T-cell (primary cell): Measurements from ENCODE around the gene CD300LB. TPM values are rescaled to one million over a fixed set of nuclear protein-coding genes. Genes with fewer than 3 reads are reported as not detected.

Experiments
- ATAC-seq, 4 experiments: fragments of 200-7000 bp in 3 of 4; fragments of 150-1000 bp in 1 of 4; cut with Tn5 transposase; replicated peaks in 1 of 4; 1 replicate in 3 of 4; 2 replicates in 1 of 4; pipeline ENCODE4 v1.10.0; 2021; ENCODE audit warnings: moderate library complexity in 3 of 4, mild to moderate bottlenecking in 2 of 4, moderate number of reproducible peaks in 1 of 4
- CTCF ChIA-PET, 2 donors: fragments of 300-600 bp; sonication (Branson Sonifier 250); formaldehyde crosslinking; loops; one replicate each; lab custom pipeline; 2022; ENCODE audit warnings: antibody characterized with exemption in 2 of 2; lab: Charles Lee
- POLR2A ChIA-PET, 2 donors: fragments of 300-600 bp; sonication (Branson Sonifier 250); formaldehyde crosslinking; loops; one replicate each; lab custom pipeline; 2022; ENCODE audit warnings: antibody characterized with exemption in 2 of 2; lab: Charles Lee
- DNase-seq, 35 experiments: peaks; one replicate each; pipeline versions ENCODE4 v3.0.0 to v3.0.0-alpha.2; 2013 to 2023
- H3K27ac ChIP-seq: one replicate; pipeline ENCODE4 v1.5.1; 2013; ENCODE audit warnings: low read length
- H3K27me3 ChIP-seq, 2 experiments: replicated peaks in 1 of 2; 1 replicate in 1 of 2; 2 replicates in 1 of 2; pipeline versions ENCODE4 v1.6.1 to v1.7.0; 2013; ENCODE audit warnings: low read length in 1 of 2, mixed read lengths in 1 of 2; ENCODE audit not compliant: control insufficient read depth in 2 of 2, insufficient read depth in 2 of 2; ENCODE audit errors: extremely low read depth in 1 of 2
- H3K36me3 ChIP-seq, 2 donors: 1 replicate in 1 of 2; 2 replicates in 1 of 2; pipeline versions ENCODE4 v1.6.1 to v1.7.0; 2013; ENCODE audit warnings: low read length in 1 of 2; ENCODE audit not compliant: control insufficient read depth in 2 of 2, insufficient read depth in 1 of 2; ENCODE audit errors: extremely low read depth in 1 of 2
- H3K4me1 ChIP-seq, 2 experiments: 1 replicate in 1 of 2; 2 replicates in 1 of 2; pipeline versions ENCODE4 v1.6.1 to v1.7.0; 2013; ENCODE audit warnings: low read length in 2 of 2, mixed read lengths in 1 of 2; ENCODE audit not compliant: insufficient read depth in 2 of 2, control insufficient read depth in 1 of 2; ENCODE audit errors: extremely low read depth in 1 of 2
- H3K4me3 ChIP-seq, 2 donors: 1 replicate in 1 of 2; 2 replicates in 1 of 2; pipeline versions ENCODE4 v1.5.1 to v1.7.0; 2013; ENCODE audit warnings: mild to moderate bottlenecking in 2 of 2, low read length in 1 of 2, moderate library complexity in 1 of 2; ENCODE audit not compliant: control insufficient read depth in 1 of 2; ENCODE audit errors: extremely low read depth in 1 of 2
- H3K9me3 ChIP-seq: 2 replicates; pipeline ENCODE4 v1.7.0; 2013
- H3K27ac Mint-ChIP-seq, 2 donors: one replicate each; pipeline ENCODE4 v1.8.0; 2020 to 2021; ENCODE audit warnings: mild to moderate bottlenecking in 2 of 2, mixed read lengths in 2 of 2
- H3K27me3 Mint-ChIP-seq, 2 donors: one replicate each; pipeline ENCODE4 v1.8.0; 2021 to 2022; ENCODE audit warnings: mixed read lengths in 2 of 2
- H3K36me3 Mint-ChIP-seq: one replicate; pipeline ENCODE4 v1.8.0; 2021; ENCODE audit warnings: mixed read lengths
- H3K4me1 Mint-ChIP-seq, 3 donors: one replicate each; pipeline ENCODE4 v1.8.0; 2020 to 2022; ENCODE audit warnings: mixed read lengths in 3 of 3, mild to moderate bottlenecking in 1 of 3
- H3K4me3 Mint-ChIP-seq, 3 donors: one replicate each; pipeline ENCODE4 v1.8.0; 2020 to 2022; ENCODE audit warnings: mild to moderate bottlenecking in 3 of 3, mixed read lengths in 3 of 3, moderate library complexity in 3 of 3
- H3K9me3 Mint-ChIP-seq, 3 donors: one replicate each; pipeline ENCODE4 v1.8.0; 2020 to 2022; ENCODE audit warnings: mixed read lengths in 3 of 3
- WGBS: methylation state at CpG from one replicate; pipeline ENCODE4 v1.1.5; 2013; ENCODE audit warnings: missing lambda C conversion rate; ENCODE audit not compliant: insufficient coverage; 5-methylcytosine and 5-hydroxymethylcytosine counted together
- total RNA-seq, 35 experiments: library from RNA in 6 of 35; stranded (reverse) in 6 of 35; fragments of 120-200 nt in 1 of 35; gene quantifications; one replicate each; pipeline versions ENCODE4 v1.2.1 to v1.2.4 and lab custom pipeline; 2013 to 2026

The CD300LB gene
- total RNA-seq, 5 donors from 2014 or later (not counting 1 experiment from before 2014, with no cell fraction given): not detected

- Histone ChIP-seq H3K4me1 (peaks cover 0 to 4% of the 10 kb centered on the region in 2 experiments), H3K4me3 (no peak overlapping the region), H3K9me3 (no peaks in the 10 kb centered on the region), H3K36me3 (no peaks in the 10 kb centered on the region), H3K27ac (no peak overlapping the region), H3K27me3 (peaks cover 0 to 38% of the 10 kb centered on the region in 2 experiments)
- H3K27ac Mint-ChIP-seq: no peak overlapping the region
- H3K36me3 Mint-ChIP-seq: no peaks in the 10 kb centered on the region
- H3K4me1 Mint-ChIP-seq: peaks cover 0 to 3% (median 0%) of the 10 kb centered on the region in 3 donors
- no peak overlapping the region for H3K4me3 Mint-ChIP-seq
- WGBS: 88% methylated on average over 4 of the region's 5 CpGs
- ChIA-PET POLR2A (no interaction called here), CTCF (no interaction called here)
- H3K27me3 Mint-ChIP-seq: peaks cover 9 to 14% of the 10 kb centered on the region in 2 donors
- no peaks in the 10 kb centered on the region for H3K9me3 Mint-ChIP-seq
- no peak for ATAC-seq
- DNase-seq: no peak
These were observed 10.9 kb upstream of the CD300LB start for GRCh38 chr17:74542166-74542565.

- POLR2A ChIA-PET: interaction anchor here in 1 of 2 donors (0.5 kb wide), 1 partner anchor 66 kb away, joined by 5 read pairs; no protein-coding TSS in a partner anchor
- no peaks in the 10 kb centered on the region for H3K9me3 ChIP-seq
- H3K4me1 ChIP-seq: peaks cover 0 to 4% of the 10 kb centered on the region in 2 experiments
- CTCF ChIA-PET: no interaction called here
- ATAC-seq (no peak), DNase-seq (no peak)
- Mint-ChIP-seq H3K9me3 (no peaks in the 10 kb centered on the region), H3K36me3 (no peaks in the 10 kb centered on the region), H3K4me1 (peaks cover 0 to 3% (median 0%) of the 10 kb centered on the region in 3 donors), H3K27me3 (peaks cover 15 to 21% of the 10 kb centered on the region in 2 donors), H3K27ac (no peak overlapping the region), H3K4me3 (no peak overlapping the region)
- no peak overlapping the region for H3K27ac ChIP-seq
- H3K4me3 ChIP-seq: no peak overlapping the region
- peaks cover 0 to 38% of the 10 kb centered on the region in 2 experiments for H3K27me3 ChIP-seq
- WGBS: 75% methylated on average over 16 of the region's 23 CpGs
- no peaks in the 10 kb centered on the region for H3K36me3 ChIP-seq
These were observed 10.2 kb upstream of the CD300LB start for GRCh38 chr17:74541176-74542111.

GRCh38 chr17:74539281-74539820 lies 8.1 kb upstream of the CD300LB start:
- peaks cover 21 to 35% of the 10 kb centered on the region in 2 donors for H3K27me3 Mint-ChIP-seq
- no peak overlapping the region for H3K4me3 ChIP-seq
- DNase-seq (no peak), ATAC-seq (no peak)
- no peak overlapping the region for H3K4me3 Mint-ChIP-seq
- ChIA-PET CTCF (no interaction called here), POLR2A (interaction anchor here in 1 of 2 donors (0.6 kb wide), 1 partner anchor 9 kb away, joined by 4 read pairs; no protein-coding TSS in a partner anchor)
- H3K36me3 ChIP-seq: no peaks in the 10 kb centered on the region
- H3K27me3 ChIP-seq: peaks cover 0 to 43% of the 10 kb centered on the region in 2 experiments
- peak overlapping the region in 1 of 2 donors; percentile 5 for H3K27ac Mint-ChIP-seq
- no peaks in the 10 kb centered on the region for H3K4me1 ChIP-seq
- WGBS: 57% methylated on average over 9 of the region's 10 CpGs
- no peaks in the 10 kb centered on the region for H3K9me3 ChIP-seq
- H3K36me3 Mint-ChIP-seq: no peaks in the 10 kb centered on the region
- no peaks in the 10 kb centered on the region for H3K4me1 Mint-ChIP-seq
- no peaks in the 10 kb centered on the region for H3K9me3 Mint-ChIP-seq
- H3K27ac ChIP-seq: no peak overlapping the region

DNA sequence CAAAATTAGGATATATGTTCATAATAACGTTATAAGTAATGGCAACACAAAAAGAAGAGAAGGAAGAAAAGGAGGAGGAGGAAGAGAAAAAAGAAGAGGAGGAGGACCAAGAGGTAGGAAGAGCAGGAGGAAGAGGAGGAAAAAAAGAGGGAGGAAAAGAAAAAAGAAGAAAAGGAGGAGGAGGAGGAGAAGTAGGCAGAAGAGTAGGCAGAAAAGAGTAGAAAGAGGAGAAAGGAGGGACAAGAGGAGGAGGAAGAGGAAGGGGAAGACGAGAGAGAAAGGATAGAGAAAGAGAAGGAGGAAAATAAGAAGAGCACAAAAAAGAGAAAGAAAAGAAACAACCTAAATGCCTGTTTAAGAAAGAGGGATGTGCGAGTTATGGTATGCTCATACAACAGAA lies 5.6 kb upstream of the CD300LB start:
- no peaks in the 10 kb centered on the region for H3K9me3 Mint-ChIP-seq
- Histone ChIP-seq H3K27me3 (peaks cover 0 to 53% of the 10 kb centered on the region in 2 experiments), H3K9me3 (no peaks in the 10 kb centered on the region), H3K27ac (no peak overlapping the region), H3K36me3 (no peaks in the 10 kb centered on the region), H3K4me3 (no peak overlapping the region), H3K4me1 (peaks cover 0 to 3% of the 10 kb centered on the region in 2 experiments)
- DNase-seq (no peak), ATAC-seq (no peak)
- ChIA-PET CTCF (no interaction called here), POLR2A (no interaction called here)
- H3K4me3 Mint-ChIP-seq: no peak overlapping the region
- WGBS: 71% methylated on average over 2 of the region's 3 CpGs
- H3K27ac Mint-ChIP-seq: no peak overlapping the region
- no peaks in the 10 kb centered on the region for H3K36me3 Mint-ChIP-seq
- H3K4me1 Mint-ChIP-seq: peaks cover 4 to 14% (median 6%) of the 10 kb centered on the region in 3 donors
- peaks cover 31 to 52% of the 10 kb centered on the region in 2 donors for H3K27me3 Mint-ChIP-seq

DNA sequence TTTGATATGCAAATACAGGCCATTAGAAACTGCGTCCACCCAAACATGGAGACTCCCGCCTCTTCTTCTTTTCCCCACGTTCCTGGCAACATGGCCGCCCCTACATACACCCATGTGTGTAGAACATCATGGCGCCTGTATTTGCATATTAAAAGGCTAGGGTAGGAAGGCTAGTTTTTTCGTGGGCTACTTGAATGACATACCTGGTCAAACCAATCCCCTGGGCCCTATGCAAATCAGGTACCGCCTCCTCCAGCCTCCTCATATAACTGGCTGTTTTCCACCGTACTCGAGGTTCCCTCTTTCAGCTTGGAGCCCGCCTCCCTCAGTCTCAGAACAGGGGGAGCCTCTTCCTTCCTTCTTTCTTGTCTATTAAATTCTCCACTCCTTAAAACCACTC lies 840 bp upstream of the CD300LB start:
- ATAC-seq (peak in 2 of 4 experiments; percentile 36 to 37), DNase-seq (peak in 10 of 35 experiments; percentile 14 to 54 (median 27))
- Mint-ChIP-seq H3K4me3 (no peak overlapping the region), H3K9me3 (no peaks in the 10 kb centered on the region), H3K27me3 (peaks cover 43 to 48% of the 10 kb centered on the region in 2 donors), H3K36me3 (no peaks in the 10 kb centered on the region), H3K27ac (no peak overlapping the region), H3K4me1 (peaks cover 4 to 14% (median 6%) of the 10 kb centered on the region in 3 donors)
- CTCF ChIA-PET: interaction anchor here (0.5 to 2.0 kb wide), 4 partner anchors 163 to 586 kb away, joined by 3 to 7 read pairs (median 5); no protein-coding TSS in a partner anchor
- POLR2A ChIA-PET: no interaction called here
- Histone ChIP-seq H3K36me3 (no peaks in the 10 kb centered on the region), H3K27ac (no peak overlapping the region), H3K9me3 (no peaks in the 10 kb centered on the region), H3K27me3 (peaks cover 0 to 45% of the 10 kb centered on the region in 2 experiments), H3K4me1 (peaks cover 0 to 4% of the 10 kb centered on the region in 2 experiments), H3K4me3 (no peak overlapping the region)
- WGBS: 6% methylated on average over 5 of the region's 10 CpGs

GRCh38 chr17:74530831-74531150 lies 484 bp downstream of the CD300LB start:
- Mint-ChIP-seq H3K27ac (no peak overlapping the region), H3K27me3 (peaks cover 37 to 38% of the 10 kb centered on the region in 2 donors), H3K4me1 (peaks cover 4 to 14% (median 6%) of the 10 kb centered on the region in 3 donors), H3K4me3 (no peak overlapping the region), H3K36me3 (no peaks in the 10 kb centered on the region), H3K9me3 (no peaks in the 10 kb centered on the region)
- no peak overlapping the region for H3K27ac ChIP-seq
- 100% methylated on average over 1 of the region's 5 CpGs for WGBS
- no peak overlapping the region for H3K4me3 ChIP-seq
- POLR2A ChIA-PET: no interaction called here
- ATAC-seq (no peak), DNase-seq (no peak)
- CTCF ChIA-PET: interaction anchor here in 1 of 2 donors (0.6 kb wide), 1 partner anchor 164 kb away, joined by 8 read pairs; no protein-coding TSS in a partner anchor
- H3K27me3 ChIP-seq: peaks cover 0 to 56% of the 10 kb centered on the region in 2 experiments
- H3K36me3 ChIP-seq: no peaks in the 10 kb centered on the region
- H3K9me3 ChIP-seq: no peaks in the 10 kb centered on the region
- H3K4me1 ChIP-seq: peaks cover 0 to 4% of the 10 kb centered on the region in 2 experiments
